HepG2 (cell line): ENCODE results near the gene FAM149A. TPM values are rescaled to one million over a fixed set of nuclear protein-coding genes. Genes with fewer than 3 reads are reported as not detected.

Source experiments
- ATAC-seq: fragments of 200-7000 bp; cut with Tn5 transposase; 3 replicates; pipeline ENCODE4 v1.9.1; 2020; ENCODE audit warnings: mild to moderate bottlenecking, moderate library complexity
- BruUV-seq: library from RNA; stranded (reverse); fragments of 400-500 nt; replicated peaks from 2 replicates; lab custom pipeline; 2021; lab: Mats Ljungman, UMichigan
- CTCF ChIA-PET: fragments of 300-600 bp; formaldehyde crosslinking; extraction: SDS; loops from one replicate; lab custom pipeline; 2021; ENCODE audit warnings: low total read pairs, inconsistent platforms, low intra/inter-chr PET ratio; lab: Yijun Ruan, JAX
- POLR2A ChIA-PET: fragments of 350-600 bp; sonication (Branson Sonifier 250); formaldehyde crosslinking; loops from one replicate; lab custom pipeline; 2020; ENCODE audit warnings: antibody characterized with exemption, inconsistent platforms; lab: Yijun Ruan, JAX
- DNase-seq: peaks from one replicate; pipeline ENCODE4 v3.0.0-alpha.2; 2015; ENCODE audit warnings: low spot score
- FAIRE-seq: peaks from 3 replicates; lab custom pipeline; 2011; peaks lifted over from hg19 to GRCh38; lab: Jason Lieb, UNC
- H2AFZ ChIP-seq: one replicate; pipeline ENCODE4 v1.6.1; 2011; ENCODE audit warnings: low read length, inconsistent platforms
- H3K27ac ChIP-seq: fragments of 300-600 bp; 3 replicates; pipeline ENCODE4 v1.8.0; 2011; ENCODE audit warnings: mixed run types, mild to moderate bottlenecking, mixed read lengths, low read length, inconsistent platforms; ENCODE audit not compliant: insufficient read depth; ENCODE audit errors: extremely low read length
- H3K27me3 ChIP-seq, 2 experiments: fragments of 200-600 bp in 1 of 2; 2 replicates in 1 of 2; 3 replicates in 1 of 2; pipeline versions ENCODE4 v1.6.0 to v1.8.0; 2011; ENCODE audit warnings: low read length in 2 of 2, mild to moderate bottlenecking in 2 of 2, moderate library complexity in 2 of 2, inconsistent platforms in 1 of 2; ENCODE audit not compliant: insufficient read depth in 2 of 2, control insufficient read depth in 1 of 2
- H3K36me3 ChIP-seq, 2 experiments: fragments of 200-600 bp in 1 of 2; replicated peaks in 1 of 2; 2 replicates in 1 of 2; 3 replicates in 1 of 2; pipeline versions ENCODE4 v1.5.1 to v1.8.0; 2011; ENCODE audit warnings: low read length in 2 of 2, inconsistent platforms in 1 of 2; ENCODE audit not compliant: insufficient read depth in 2 of 2, control insufficient read depth in 1 of 2
- H3K4me1 ChIP-seq: 2 replicates; pipeline ENCODE4 v1.5.1; 2012; ENCODE audit warnings: low read length, inconsistent platforms; ENCODE audit not compliant: insufficient read depth
- H3K4me2 ChIP-seq: 2 replicates; pipeline ENCODE4 v1.6.0; 2011; ENCODE audit warnings: low read depth, low read length, inconsistent platforms
- H3K4me3 ChIP-seq, 3 experiments: fragments of 200-600 bp in 1 of 3; sonication (generic), shearing (Covaris generic) in 1 of 3; replicated peaks in 1 of 3; 2 replicates each; pipeline ENCODE4 v1.5.1; 2011 to 2016; ENCODE audit warnings: low read length in 3 of 3, inconsistent platforms in 2 of 3, low read depth in 2 of 3, mild to moderate bottlenecking in 2 of 3, control low read depth in 1 of 3, mixed read lengths in 1 of 3; ENCODE audit not compliant: insufficient read depth in 1 of 3
- H3K79me2 ChIP-seq: one replicate; pipeline ENCODE4 v1.6.1; 2011; ENCODE audit warnings: low read length, inconsistent platforms; ENCODE audit not compliant: insufficient read depth
- H3K9ac ChIP-seq: 2 replicates; pipeline ENCODE4 v1.6.0; 2011; ENCODE audit warnings: mild to moderate bottlenecking, low read depth, low read length, inconsistent platforms; ENCODE audit not compliant: insufficient read depth
- H3K9me3 ChIP-seq: 2 replicates; pipeline ENCODE4 v1.5.1; 2012; ENCODE audit warnings: mild to moderate bottlenecking, low read length
- H4K20me1 ChIP-seq: 2 replicates; pipeline ENCODE4 v1.6.0; 2011; ENCODE audit warnings: inconsistent platforms, mild to moderate bottlenecking, low read length, moderate library complexity; ENCODE audit not compliant: insufficient read depth
- CENPT ChIP-seq: sonication (generic); formaldehyde crosslinking; IDR thresholded peaks from 2 replicates; pipeline ENCODE4 v1.8.0; 2022; ENCODE audit warnings: low read depth, mild to moderate bottlenecking, moderate library complexity, missing genetic modification reagents
- NFIC ChIP-seq: IDR thresholded peaks from 2 replicates; pipeline ENCODE4 v1.6.1; 2012; ENCODE audit warnings: mild to moderate bottlenecking, low read length, inconsistent platforms
- PCBP1 ChIP-seq: fragments of 200-400 bp; formaldehyde crosslinking; IDR thresholded peaks from 2 replicates; pipeline ENCODE4 v1.6.1; 2017; ENCODE audit warnings: mild to moderate bottlenecking, low read depth, low read length, borderline replicate concordance
- REXO4 ChIP-seq: sonication (generic); formaldehyde crosslinking; IDR thresholded peaks from 2 replicates; pipeline ENCODE4 v1.8.0; 2022; ENCODE audit warnings: missing genetic modification reagents, mild to moderate bottlenecking, borderline replicate concordance
- SP5 ChIP-seq: IDR thresholded peaks from 2 replicates; pipeline ENCODE4 v1.6.1; 2016; ENCODE audit warnings: low read depth, borderline replicate concordance
- ZNF282 ChIP-seq: fragments of 450-650 bp; IDR thresholded peaks from 2 replicates; pipeline ENCODE4 v1.6.1; 2018; ENCODE audit not compliant: partially characterized antibody
- ZSCAN31 ChIP-seq: sonication (generic); formaldehyde crosslinking; IDR thresholded peaks from 2 replicates; pipeline ENCODE4 v1.5.0; 2020; ENCODE audit warnings: low read depth, mild to moderate bottlenecking, missing genetic modification reagents
- WGBS: methylation state at CpG from one replicate; pipeline ENCODE4 v1.1.6; 2017; ENCODE audit warnings: low lambda C conversion rate; 5-methylcytosine and 5-hydroxymethylcytosine counted together
- in situ Hi-C: cut with HindIII; loops from 2 replicates; pipeline ENCODE4 v1.10.0; 2017; ENCODE audit warnings: low pct_unique_long_range_greater_than_20kb; ENCODE audit not compliant: extremely low pct_ligation_motif_present
- intact Hi-C: fragments of 100-400 bp; cut with micrococcal nuclease; formaldehyde crosslinking; loops from one replicate; pipeline ENCODE4 v1.10.0; 2022; ENCODE audit not compliant: unreplicated experiment
- polyA plus RNA-seq, 8 experiments: library from polyadenylated mRNA; depleted of rRNA in 3 of 8; stranded (reverse) in 7 of 8; unstranded in 1 of 8; fragments of >200 nt; fragmentation: Illumina TruSeq in 4 of 8; extraction: Trizol in 4 of 8; gene quantifications; 2 replicates each; pipeline versions ENCODE4 v1.2.1 to v1.2.3, GENCODE V29; 2011 to 2016; ENCODE audit warnings: low read depth in 4 of 8, missing spikeins in 1 of 8, mixed read lengths in 1 of 8; ENCODE audit not compliant: insufficient read depth in 1 of 8
- small RNA-seq, 3 experiments: library from RNA; depleted of rRNA; stranded (forward); fragments of <200 nt; gene quantifications; one replicate each; pipeline ENCODE3, GENCODE V24; 2012; ENCODE audit warnings: low read depth in 2 of 3, low replicate concordance in 1 of 3; ENCODE audit not compliant: insufficient read length in 3 of 3, insufficient read depth in 2 of 3
- total RNA-seq, 5 experiments: library from RNA; depleted of rRNA; stranded (reverse); fragments of >200 nt; fragmentation: Illumina TruSeq; extraction: Trizol; gene quantifications; 2 replicates each; pipeline ENCODE4 v1.2.3, GENCODE V29; 2016; ENCODE audit warnings: low read depth in 1 of 5
- TF ChIP-seq, protein P1 (sequence below): sonication (generic); formaldehyde crosslinking; IDR thresholded peaks from 2 replicates; pipeline ENCODE4 v1.4.0; 2020; ENCODE audit warnings: mild to moderate bottlenecking, missing genetic modification reagents

The FAM149A gene
- total and polyA plus RNA-seq, 2 of the 13 experiments (the other 11 are each of a cell fraction or from before 2014, with no cell fraction given) = not detected

DNA sequence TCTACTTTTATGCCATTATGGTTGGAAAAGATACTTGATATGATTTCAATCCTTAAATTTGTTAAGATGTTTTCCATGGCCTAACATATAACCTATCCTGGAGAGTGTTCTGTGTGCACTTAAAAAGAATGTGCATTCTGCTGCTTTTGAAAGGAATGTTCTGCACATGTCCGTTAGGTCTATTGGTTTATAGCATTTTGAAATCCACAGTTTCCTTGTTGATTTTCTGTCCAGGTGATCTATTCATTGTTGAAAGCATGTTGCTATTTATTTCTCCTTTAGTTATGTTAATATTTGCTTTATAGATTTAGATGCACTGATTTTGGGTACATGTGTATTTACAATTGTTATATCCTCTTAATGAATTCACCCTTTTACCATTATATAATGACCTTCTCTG, 117.1 kb downstream of the FAM149A start:
- Histone ChIP-seq H3K9ac (no peak overlapping the region), H3K9me3 (peaks cover 8% of the 10 kb centered on the region; the same call in 1 of the 2 replicates), H3K27ac (no peak overlapping the region), H3K4me2 (no peak overlapping the region), H2AFZ (no peak overlapping the region), H3K36me3 (no peaks in the 10 kb centered on the region), H3K4me1 (peaks cover 5% of the 10 kb centered on the region), H3K27me3 (peaks cover 0 to under 1% of the 10 kb centered on the region in 2 experiments; a peak in 1 of 5 replicates), H3K79me2 (no peaks in the 10 kb centered on the region), H3K4me3 (no peak overlapping the region), H4K20me1 (no peaks in the 10 kb centered on the region)
- no peak for FAIRE-seq
- intact Hi-C loops = no loop called here
- 10% methylated on average over 1 of the region's 1 CpG for WGBS
- POLR2A ChIA-PET = no interaction called here
- CTCF ChIA-PET = no interaction called here
- in situ Hi-C loops = no loop called here
- no peak for DNase-seq
- ATAC-seq = no peak
- TF ChIP-seq ZSCAN31 (no peak), CENPT (CRISPR knock-in tag) (no peak), PCBP1 (no peak), REXO4 (CRISPR knock-in tag) (no peak), SP5 (CRISPR knock-in tag) (no peak), NFIC (no peak), ZNF282 (no peak)
- TF ChIP-seq, protein P1, sequence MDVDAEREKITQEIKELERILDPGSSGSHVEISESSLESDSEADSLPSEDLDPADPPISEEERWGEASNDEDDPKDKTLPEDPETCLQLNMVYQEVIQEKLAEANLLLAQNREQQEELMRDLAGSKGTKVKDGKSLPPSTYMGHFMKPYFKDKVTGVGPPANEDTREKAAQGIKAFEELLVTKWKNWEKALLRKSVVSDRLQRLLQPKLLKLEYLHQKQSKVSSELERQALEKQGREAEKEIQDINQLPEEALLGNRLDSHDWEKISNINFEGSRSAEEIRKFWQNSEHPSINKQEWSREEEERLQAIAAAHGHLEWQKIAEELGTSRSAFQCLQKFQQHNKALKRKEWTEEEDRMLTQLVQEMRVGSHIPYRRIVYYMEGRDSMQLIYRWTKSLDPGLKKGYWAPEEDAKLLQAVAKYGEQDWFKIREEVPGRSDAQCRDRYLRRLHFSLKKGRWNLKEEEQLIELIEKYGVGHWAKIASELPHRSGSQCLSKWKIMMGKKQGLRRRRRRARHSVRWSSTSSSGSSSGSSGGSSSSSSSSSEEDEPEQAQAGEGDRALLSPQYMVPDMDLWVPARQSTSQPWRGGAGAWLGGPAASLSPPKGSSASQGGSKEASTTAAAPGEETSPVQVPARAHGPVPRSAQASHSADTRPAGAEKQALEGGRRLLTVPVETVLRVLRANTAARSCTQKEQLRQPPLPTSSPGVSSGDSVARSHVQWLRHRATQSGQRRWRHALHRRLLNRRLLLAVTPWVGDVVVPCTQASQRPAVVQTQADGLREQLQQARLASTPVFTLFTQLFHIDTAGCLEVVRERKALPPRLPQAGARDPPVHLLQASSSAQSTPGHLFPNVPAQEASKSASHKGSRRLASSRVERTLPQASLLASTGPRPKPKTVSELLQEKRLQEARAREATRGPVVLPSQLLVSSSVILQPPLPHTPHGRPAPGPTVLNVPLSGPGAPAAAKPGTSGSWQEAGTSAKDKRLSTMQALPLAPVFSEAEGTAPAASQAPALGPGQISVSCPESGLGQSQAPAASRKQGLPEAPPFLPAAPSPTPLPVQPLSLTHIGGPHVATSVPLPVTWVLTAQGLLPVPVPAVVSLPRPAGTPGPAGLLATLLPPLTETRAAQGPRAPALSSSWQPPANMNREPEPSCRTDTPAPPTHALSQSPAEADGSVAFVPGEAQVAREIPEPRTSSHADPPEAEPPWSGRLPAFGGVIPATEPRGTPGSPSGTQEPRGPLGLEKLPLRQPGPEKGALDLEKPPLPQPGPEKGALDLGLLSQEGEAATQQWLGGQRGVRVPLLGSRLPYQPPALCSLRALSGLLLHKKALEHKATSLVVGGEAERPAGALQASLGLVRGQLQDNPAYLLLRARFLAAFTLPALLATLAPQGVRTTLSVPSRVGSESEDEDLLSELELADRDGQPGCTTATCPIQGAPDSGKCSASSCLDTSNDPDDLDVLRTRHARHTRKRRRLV (CRISPR knock-in tag) = no peak
- TF ChIP-seq, all 625 proteins: peak for 0
- BruUV-seq = no TSS peak

Small RNA genes lying within 50 kb of the gene (small RNA-seq; reads per million reads assigned to genes)
- 0 reads per million in 3 experiments for gene RF00322

Other genes starting within 250 kb of the FAM149A start
- 0.07 and 0.11 TPM in 2 replicates for gene TLR3, start 35.5 kb upstream of the FAM149A start, total RNA-seq (2016; rRNA removed; fragmentation: Illumina TruSeq; extraction: Trizol)
- 0.20 and 0.38 TPM in 2 replicates for gene TLR3, start 35.5 kb upstream of the FAM149A start, polyA plus RNA-seq (2011; rRNA removed)
- 2.1 and 7.2 TPM in 2 replicates for gene CYP4V2, start 86.9 kb downstream of the FAM149A start, total RNA-seq (2016; rRNA removed; fragmentation: Illumina TruSeq; extraction: Trizol)
- 4.7 and 6.2 TPM in 2 replicates for gene CYP4V2, start 86.9 kb downstream of the FAM149A start, polyA plus RNA-seq (2011; rRNA removed)
- gene KLKB1, start 122.8 kb downstream of the FAM149A start, total RNA-seq (2016; rRNA removed; fragmentation: Illumina TruSeq; extraction: Trizol) = 0.49 and 0.59 TPM in 2 replicates
- gene KLKB1, start 122.8 kb downstream of the FAM149A start, polyA plus RNA-seq (2011; rRNA removed) = 0.26 and 0.67 TPM in 2 replicates
- gene F11, start 161.5 kb downstream of the FAM149A start, total RNA-seq (2016; rRNA removed; fragmentation: Illumina TruSeq; extraction: Trizol) = 27.6 and 58.0 TPM in 2 replicates
- gene F11, start 161.5 kb downstream of the FAM149A start, polyA plus RNA-seq (2011; rRNA removed) = 35.1 and 48.7 TPM in 2 replicates